SU-DHL-6 (cell line): Measurements from ENCODE around the gene ABCA12.

Experiments used
- CTCF ChIP-seq: fragments of 200-600 bp; sonication (generic); IDR thresholded peaks from one replicate; pipeline ENCODE4 v1.5.1; 2017; ENCODE audit warnings: antibody characterized with exemption, mild to moderate bottlenecking, low read length, moderate library complexity; ENCODE audit not compliant: insufficient read depth, poor library complexity, severe bottlenecking
- EZH2phosphoT487 ChIP-seq: fragments of 200-600 bp; sonication (generic), shearing (Covaris generic); conservative IDR thresholded peaks from 2 replicates; pipeline ENCODE4 v1.6.1; 2018; ENCODE audit warnings: mild to moderate bottlenecking, antibody characterized with exemption, low read length, moderate library complexity, mixed read lengths

- no peak for TF ChIP-seq CTCF
- no peak for TF ChIP-seq EZH2phosphoT487
Observed at GRCh38 chr2:214995926-214996670, 142.3 kb downstream of the ABCA12 start.
